Neural cell (in vitro differentiated cells): Measurements from ENCODE around the gene ATOX1.

Experiments
- EP300 ChIP-seq: fragments of 450-650 bp; conservative IDR thresholded peaks from 2 replicates; pipeline ENCODE4 v1.6.1; 2014; ENCODE audit warnings: antibody characterized with exemption, mild to moderate bottlenecking, moderate library complexity; ENCODE audit not compliant: poor library complexity, severe bottlenecking
- EZH2 ChIP-seq: fragments of 200-600, 300-800 bp; shearing (Covaris generic), sonication (generic); IDR thresholded peaks from 2 replicates; pipeline ENCODE4 v1.6.1; 2014; ENCODE audit warnings: antibody characterized with exemption, low read length, borderline replicate concordance, mild to moderate bottlenecking; ENCODE audit not compliant: insufficient read depth, poor library complexity, severe bottlenecking
- POLR2AphosphoS5 ChIP-seq: IDR thresholded peaks from 2 replicates; pipeline ENCODE4 v1.6.1; 2012
- TF ChIP-seq, protein P1 (sequence below): fragments of 450-650 bp; IDR thresholded peaks from 2 replicates; pipeline ENCODE4 v1.5.1; 2014; ENCODE audit warnings: antibody characterized with exemption, mild to moderate bottlenecking, moderate library complexity; ENCODE audit not compliant: poor library complexity, severe bottlenecking

DNA sequence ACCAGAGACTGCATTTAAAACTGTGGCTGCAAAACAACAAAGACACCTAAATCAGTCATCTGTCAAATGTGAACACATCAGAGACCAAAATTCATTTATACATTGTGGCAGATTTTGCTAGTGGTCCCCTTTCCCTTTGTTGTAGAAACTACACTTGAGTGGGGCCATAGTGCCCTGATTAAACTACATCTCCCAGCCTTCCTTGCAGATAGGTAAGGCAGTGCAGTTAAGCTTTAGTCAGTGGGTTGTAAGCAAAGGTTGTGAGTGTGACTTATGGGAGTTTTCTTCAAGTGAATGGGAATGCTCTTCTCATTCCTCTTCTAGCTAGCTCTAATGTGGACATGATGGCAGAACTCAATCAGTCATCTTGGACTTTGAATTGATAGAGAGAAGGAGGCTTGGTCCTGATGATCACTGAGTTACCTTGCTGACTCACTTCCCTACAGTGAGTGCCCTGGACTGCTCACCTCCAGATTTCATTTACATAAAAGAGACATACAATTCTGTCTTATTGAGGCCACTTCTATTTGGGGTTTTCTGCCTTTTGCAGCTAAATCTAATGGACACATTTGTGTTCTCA, 36.5 kb downstream of the ATOX1 start:
- TF ChIP-seq, protein P1, sequence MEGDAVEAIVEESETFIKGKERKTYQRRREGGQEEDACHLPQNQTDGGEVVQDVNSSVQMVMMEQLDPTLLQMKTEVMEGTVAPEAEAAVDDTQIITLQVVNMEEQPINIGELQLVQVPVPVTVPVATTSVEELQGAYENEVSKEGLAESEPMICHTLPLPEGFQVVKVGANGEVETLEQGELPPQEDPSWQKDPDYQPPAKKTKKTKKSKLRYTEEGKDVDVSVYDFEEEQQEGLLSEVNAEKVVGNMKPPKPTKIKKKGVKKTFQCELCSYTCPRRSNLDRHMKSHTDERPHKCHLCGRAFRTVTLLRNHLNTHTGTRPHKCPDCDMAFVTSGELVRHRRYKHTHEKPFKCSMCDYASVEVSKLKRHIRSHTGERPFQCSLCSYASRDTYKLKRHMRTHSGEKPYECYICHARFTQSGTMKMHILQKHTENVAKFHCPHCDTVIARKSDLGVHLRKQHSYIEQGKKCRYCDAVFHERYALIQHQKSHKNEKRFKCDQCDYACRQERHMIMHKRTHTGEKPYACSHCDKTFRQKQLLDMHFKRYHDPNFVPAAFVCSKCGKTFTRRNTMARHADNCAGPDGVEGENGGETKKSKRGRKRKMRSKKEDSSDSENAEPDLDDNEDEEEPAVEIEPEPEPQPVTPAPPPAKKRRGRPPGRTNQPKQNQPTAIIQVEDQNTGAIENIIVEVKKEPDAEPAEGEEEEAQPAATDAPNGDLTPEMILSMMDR: no peak
- TF ChIP-seq EP300 (no peak), EZH2 (no peak), POLR2AphosphoS5 (no peak)
